SU-DHL-6 (cell line): Measurements from ENCODE around the gene AGO3.

Source experiments
- EZH2phosphoT487 ChIP-seq: fragments of 200-600 bp; sonication (generic), shearing (Covaris generic); conservative IDR thresholded peaks from 2 replicates; pipeline ENCODE4 v1.6.1; 2018; ENCODE audit warnings: mild to moderate bottlenecking, antibody characterized with exemption, low read length, moderate library complexity, mixed read lengths
- TF ChIP-seq, protein P1 (sequence below): fragments of 200-600 bp; sonication (generic); IDR thresholded peaks from one replicate; pipeline ENCODE4 v1.5.1; 2017; ENCODE audit warnings: antibody characterized with exemption, mild to moderate bottlenecking, low read length, moderate library complexity; ENCODE audit not compliant: insufficient read depth, poor library complexity, severe bottlenecking

DNA sequence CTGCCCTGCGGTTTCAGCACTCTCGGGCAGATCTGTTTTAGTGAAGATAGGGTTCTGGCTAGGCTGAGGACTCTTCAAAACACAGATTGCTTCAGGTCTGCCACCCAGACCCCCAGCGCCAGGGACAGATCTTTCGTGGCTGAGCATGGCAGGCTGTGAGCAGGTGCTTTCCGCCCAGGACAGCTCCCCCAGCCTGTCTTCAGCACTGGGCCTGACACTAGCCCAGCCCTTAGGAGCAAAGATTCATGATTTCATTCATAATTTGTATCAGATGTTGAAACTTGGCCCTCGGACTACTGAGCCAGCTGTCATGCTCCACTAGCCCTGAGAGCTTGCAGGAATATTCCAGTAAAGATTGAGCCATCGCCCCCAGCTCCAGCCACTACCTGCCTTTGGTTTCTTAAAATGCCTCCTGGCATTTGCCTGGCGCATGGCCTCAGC lies 163.7 kb downstream of the AGO3 start:
- TF ChIP-seq, protein P1, sequence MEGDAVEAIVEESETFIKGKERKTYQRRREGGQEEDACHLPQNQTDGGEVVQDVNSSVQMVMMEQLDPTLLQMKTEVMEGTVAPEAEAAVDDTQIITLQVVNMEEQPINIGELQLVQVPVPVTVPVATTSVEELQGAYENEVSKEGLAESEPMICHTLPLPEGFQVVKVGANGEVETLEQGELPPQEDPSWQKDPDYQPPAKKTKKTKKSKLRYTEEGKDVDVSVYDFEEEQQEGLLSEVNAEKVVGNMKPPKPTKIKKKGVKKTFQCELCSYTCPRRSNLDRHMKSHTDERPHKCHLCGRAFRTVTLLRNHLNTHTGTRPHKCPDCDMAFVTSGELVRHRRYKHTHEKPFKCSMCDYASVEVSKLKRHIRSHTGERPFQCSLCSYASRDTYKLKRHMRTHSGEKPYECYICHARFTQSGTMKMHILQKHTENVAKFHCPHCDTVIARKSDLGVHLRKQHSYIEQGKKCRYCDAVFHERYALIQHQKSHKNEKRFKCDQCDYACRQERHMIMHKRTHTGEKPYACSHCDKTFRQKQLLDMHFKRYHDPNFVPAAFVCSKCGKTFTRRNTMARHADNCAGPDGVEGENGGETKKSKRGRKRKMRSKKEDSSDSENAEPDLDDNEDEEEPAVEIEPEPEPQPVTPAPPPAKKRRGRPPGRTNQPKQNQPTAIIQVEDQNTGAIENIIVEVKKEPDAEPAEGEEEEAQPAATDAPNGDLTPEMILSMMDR: no peak
- no peak for TF ChIP-seq EZH2phosphoT487
